ENCODE data around the gene SEC14L5.

The SEC14L5 gene

GRCh38 chr16:4972938-4973587 is 14.9 kb downstream of the SEC14L5 start:
- H3K4me3 ChIP-seq (ENCODE audit: low read depth, low read length) = no peak overlapping the region
- TF ChIP-seq MYC (IDR thresholded peaks at IDR 0.05; ENCODE audit: low read depth, low read length) (no peak), CTCF (IDR thresholded peaks at IDR 0.05; ENCODE audit: low read depth, low read length) (no peak), POLR2A (IDR thresholded peaks at IDR 0.05; ENCODE audit: extremely low read depth, insufficient read length) (no peak)
- TF ChIP-seq, protein P1, sequence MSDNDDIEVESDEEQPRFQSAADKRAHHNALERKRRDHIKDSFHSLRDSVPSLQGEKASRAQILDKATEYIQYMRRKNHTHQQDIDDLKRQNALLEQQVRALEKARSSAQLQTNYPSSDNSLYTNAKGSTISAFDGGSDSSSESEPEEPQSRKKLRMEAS (IDR thresholded peaks at IDR 0.05; ENCODE audit: low read depth, low read length) = no peak
- DNase-seq (ENCODE audit: low read depth) = no peak

GRCh38 chr16:4976079-4976478 is 17.9 kb downstream of the SEC14L5 start:
- H3K4me3 ChIP-seq (ENCODE audit: low read depth, low read length) = no peak overlapping the region
- peak; percentile 65 for DNase-seq (ENCODE audit: low read depth)
- TF ChIP-seq, protein P1 (IDR thresholded peaks at IDR 0.05; ENCODE audit: low read depth, low read length) = peak; percentile 72
- TF ChIP-seq MYC (IDR thresholded peaks at IDR 0.05; ENCODE audit: low read depth, low read length) = no peak

GRCh38 chr16:4976611-4977145 is 18.5 kb downstream of the SEC14L5 start:
- DNase-seq (ENCODE audit: low read depth) = no peak
- no peak overlapping the region for H3K4me3 ChIP-seq (ENCODE audit: low read depth, low read length)
- TF ChIP-seq, protein P1 (IDR thresholded peaks at IDR 0.05; ENCODE audit: low read depth, low read length) = no peak
- no peak for TF ChIP-seq CTCF (IDR thresholded peaks at IDR 0.05; ENCODE audit: low read depth, low read length)
- TF ChIP-seq MYC (IDR thresholded peaks at IDR 0.05; ENCODE audit: low read depth, low read length) = no peak
- no peak for TF ChIP-seq POLR2A (IDR thresholded peaks at IDR 0.05; ENCODE audit: extremely low read depth, insufficient read length)

- H3K4me3 ChIP-seq (ENCODE audit: low read depth, low read length) = no peak overlapping the region
- no peak for DNase-seq (ENCODE audit: low read depth)
- TF ChIP-seq, protein P1 (IDR thresholded peaks at IDR 0.05; ENCODE audit: low read depth, low read length) = no peak
- TF ChIP-seq CTCF (IDR thresholded peaks at IDR 0.05; ENCODE audit: low read depth, low read length) (no peak), MYC (IDR thresholded peaks at IDR 0.05; ENCODE audit: low read depth, low read length) (no peak), POLR2A (IDR thresholded peaks at IDR 0.05; ENCODE audit: extremely low read depth, insufficient read length) (no peak)
Measured at GRCh38 chr16:4979164-4979563, 21.0 kb downstream of the SEC14L5 start.

- TF ChIP-seq, protein P1 (IDR thresholded peaks at IDR 0.05; ENCODE audit: low read depth, low read length) = no peak
- TF ChIP-seq CTCF (IDR thresholded peaks at IDR 0.05; ENCODE audit: low read depth, low read length) = no peak
- no peak for TF ChIP-seq MYC (IDR thresholded peaks at IDR 0.05; ENCODE audit: low read depth, low read length)
- no peak for TF ChIP-seq POLR2A (IDR thresholded peaks at IDR 0.05; ENCODE audit: extremely low read depth, insufficient read length)
- H3K4me3 ChIP-seq (ENCODE audit: low read depth, low read length) = no peak overlapping the region
- DNase-seq (ENCODE audit: low read depth) = no peak
Measured at GRCh38 chr16:4979736-4980660, 21.9 kb downstream of the SEC14L5 start.

Data from NB4 (cell line).